Erythroblast (primary cell): ENCODE results near the gene TTLL6.

Experiments
- DNase-seq, 2 experiments: peaks; one replicate each; lab custom pipeline; 2025; lab: John Stamatoyannopoulos, UW
- GATA1 ChIP-seq: IDR thresholded peaks from 2 replicates; pipeline ENCODE4 v1.6.1; 2011; ENCODE audit warnings: low read depth, mild to moderate bottlenecking, control low read depth, low read length, moderate library complexity
- POLR2A ChIP-seq: IDR thresholded peaks from 2 replicates; pipeline ENCODE4 v1.6.1; 2011; ENCODE audit warnings: mild to moderate bottlenecking, low read length

Gene TTLL6

DNA sequence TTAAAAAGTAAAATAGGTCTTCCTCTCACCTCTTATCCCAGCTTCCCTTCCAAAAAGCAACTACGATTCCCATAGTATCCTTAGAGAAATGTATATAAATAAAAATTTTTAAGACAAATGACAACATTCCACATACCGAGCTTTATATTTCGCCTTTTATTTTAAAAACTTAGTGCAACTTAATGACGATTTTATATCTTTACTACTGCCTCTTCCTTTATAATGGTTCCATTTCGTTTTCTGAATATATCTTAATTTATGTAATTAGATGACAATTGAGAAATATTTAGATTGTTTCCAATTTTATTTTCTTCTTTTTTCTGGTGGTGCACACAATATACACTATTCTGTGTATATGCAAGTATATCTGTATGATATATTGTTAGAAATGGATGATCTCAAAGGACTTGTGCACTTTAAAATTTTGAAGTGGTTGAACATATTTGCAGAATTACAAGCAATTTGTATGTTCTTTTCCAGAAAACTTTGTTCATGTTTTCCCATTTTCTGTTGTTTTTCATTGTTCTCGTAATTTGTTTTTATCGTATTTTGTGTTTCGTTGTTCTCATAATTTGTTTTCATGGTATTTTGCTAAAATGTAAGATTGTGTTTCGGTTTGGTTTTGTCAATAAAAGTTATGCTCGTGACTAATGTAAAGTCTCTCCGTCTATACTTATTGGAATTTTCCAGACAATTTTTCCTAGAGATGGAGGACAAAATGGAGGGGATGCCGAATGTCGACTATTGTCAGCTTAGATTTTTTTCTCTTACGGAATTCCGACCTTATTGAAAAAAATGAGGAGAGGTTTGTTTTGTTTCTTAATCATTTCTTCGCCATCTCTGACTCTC is 68.1 kb downstream of the TTLL6 start:
- DNase-seq: no peak
- TF ChIP-seq POLR2A (no peak), GATA1 (no peak)

DNA sequence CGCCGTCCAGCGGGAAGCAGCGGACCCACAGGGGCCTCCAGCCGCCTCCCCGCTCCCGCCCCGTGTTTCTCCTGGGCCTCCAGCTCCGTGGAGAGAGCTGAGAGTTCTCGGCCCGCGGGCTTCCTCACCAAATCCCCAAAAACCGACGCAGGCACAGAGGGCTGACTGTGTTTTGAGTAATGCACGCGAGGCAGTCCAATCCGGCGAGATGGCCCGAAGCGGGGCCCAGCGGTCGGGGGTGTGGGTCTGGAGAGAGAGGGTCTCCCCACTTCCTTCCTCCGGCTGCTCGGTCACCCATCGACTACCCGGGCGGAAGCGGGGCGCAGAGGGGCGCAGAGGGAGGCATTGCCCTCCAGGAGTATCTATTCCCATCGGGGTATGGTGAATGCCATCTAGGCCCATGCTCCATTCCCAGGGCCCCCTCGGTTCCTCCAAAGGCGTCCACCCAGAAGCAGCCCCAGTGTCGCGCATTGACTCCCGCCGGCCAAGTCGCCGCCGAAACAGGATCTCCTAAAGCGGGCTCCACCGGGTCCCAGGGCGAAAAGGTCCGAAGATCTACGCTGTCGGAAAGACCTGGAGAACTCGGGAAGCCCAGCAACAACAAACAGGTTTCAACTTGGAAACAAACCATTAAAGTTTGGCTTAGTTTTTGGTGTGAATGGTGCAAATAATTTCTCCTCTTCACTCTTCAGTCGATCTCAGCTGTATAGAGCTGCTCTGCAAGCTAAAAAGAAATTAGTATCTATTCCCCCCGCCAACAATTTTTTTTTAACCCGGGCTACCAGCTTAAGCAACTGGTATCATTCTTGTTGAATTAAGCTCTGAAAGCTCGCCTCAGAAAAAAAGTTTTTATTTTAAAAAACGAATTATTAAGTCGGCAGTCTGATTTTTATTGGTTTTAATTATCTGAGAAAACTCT is 69.3 kb downstream of the TTLL6 start:
- no peak for TF ChIP-seq POLR2A
- no peak for TF ChIP-seq GATA1
- DNase-seq: no peak

DNA sequence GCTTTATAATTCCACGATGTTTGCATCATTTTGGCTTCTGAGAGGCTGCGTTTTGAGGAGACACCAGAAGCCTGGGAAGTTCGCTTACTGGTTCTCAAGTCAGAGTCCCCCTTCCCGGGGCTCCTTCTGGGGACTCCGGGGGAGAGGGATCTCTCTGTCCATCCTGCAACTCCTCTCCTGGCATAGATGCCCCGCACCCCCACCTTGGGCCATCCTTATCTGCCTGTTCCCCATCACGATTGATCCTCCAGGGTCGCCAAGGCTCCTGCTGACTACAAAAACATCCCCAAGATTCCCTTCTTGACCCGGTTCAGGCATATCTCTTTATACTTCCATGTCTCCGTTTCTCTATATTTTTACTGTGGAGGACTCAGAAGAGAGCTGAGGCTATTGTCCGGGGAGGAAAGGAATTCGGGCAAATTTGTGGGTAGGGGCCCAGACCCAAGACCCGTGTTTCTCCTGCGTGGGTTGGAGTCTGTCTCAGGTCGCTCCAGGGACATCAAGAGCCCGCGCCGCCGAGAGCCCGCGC is 70.0 kb downstream of the TTLL6 start:
- DNase-seq: no peak
- no peak for TF ChIP-seq POLR2A
- TF ChIP-seq GATA1: no peak

DNA sequence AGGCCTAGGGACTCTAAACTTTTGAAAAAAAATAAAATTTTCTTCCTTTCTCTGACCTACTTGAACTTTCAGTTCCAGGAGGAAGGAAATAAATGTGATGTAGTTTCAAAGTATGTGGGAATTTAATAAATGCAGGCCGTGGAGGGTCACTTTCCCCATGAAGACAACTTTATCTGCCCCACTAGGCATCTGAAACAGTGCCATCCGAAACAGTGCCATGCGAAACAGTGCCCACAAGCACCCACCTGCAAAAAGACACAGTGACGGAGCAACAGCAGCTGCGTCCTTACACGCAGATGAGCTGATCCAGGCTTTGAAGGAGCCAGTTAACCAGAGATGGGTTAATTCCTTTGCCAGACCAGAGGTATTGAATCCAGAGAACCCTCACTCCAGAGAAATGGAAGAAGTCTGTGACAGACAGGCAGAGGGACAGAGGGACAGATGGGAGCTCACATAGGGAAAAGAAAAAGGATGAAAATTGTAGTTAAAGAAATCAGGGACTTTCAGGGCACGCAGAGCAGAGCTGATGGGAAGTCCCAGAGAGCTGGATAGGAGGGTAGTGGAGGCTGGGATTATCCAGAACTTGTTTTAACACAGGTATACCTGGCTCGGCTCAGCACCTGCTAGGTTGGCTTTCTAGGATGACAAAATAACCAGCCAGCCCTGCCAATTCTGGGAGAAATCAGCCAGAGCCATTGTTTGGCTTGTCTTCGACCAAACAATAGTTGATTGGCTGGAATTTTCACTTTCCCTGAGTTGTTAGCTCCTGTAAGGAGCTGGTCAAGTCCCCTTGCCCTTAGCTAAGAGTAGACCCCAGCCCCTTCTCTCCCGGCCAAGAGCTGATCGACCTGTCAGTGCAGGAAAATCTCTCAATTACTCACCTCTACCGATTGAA is 71.4 kb downstream of the TTLL6 start:
- DNase-seq: no peak
- TF ChIP-seq POLR2A: no peak
- no peak for TF ChIP-seq GATA1

DNA sequence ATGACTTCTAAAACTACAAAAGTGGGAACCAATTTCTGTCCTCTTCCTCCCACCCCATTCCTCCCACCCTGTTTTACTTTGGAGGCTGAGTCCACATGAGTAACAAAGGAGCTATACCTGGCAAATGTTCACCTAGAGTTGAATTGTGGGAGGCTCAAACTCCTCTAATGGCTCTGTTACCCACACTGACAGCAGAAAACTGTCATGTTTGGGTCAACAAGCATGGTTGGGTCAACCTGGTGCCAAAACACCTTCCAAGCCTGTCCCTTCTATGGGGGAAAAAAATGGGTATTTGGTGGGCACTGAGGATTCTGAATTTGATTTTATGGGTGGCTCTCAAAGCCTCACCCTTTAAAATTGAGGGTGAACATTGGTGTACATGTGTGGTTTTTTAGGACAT is 76.5 kb downstream of the TTLL6 start:
- no peak for TF ChIP-seq POLR2A
- TF ChIP-seq GATA1: no peak
- DNase-seq: no peak

DNA sequence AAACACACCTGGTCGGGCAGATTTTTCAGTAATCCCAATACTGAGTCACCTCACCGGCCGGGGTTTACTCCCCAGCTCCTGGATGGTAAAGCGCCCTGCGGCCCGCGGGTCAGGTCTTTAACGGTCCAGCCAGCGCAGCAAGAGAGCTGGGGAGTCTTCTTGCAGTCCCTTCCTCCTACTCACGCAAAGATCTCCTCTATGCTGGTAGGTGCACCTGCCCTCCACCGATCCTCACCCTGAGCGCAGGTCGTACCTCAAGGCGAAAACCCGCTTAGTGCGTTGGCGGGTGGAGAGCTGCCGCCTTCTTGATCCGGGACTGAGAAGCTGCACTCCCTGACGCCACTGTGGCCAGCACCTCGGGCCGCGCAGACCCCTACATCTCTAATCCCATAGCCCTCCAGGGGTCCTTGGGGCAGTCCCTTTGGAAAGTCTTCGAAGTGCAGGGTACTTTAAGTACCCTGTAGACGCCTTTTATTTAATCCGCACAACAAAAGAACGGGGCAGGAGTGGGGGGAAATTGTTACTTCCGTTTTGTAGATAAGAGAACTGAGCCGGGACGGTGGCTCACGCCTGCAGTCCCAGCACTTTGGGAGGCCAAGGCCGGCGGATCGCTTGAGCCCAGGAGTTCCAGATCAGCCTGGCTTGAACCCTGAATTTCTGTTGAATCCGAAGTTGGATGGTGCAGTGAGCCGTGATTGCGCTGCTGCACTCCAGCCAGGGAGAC is 78.1 kb downstream of the TTLL6 start:
- TF ChIP-seq POLR2A (no peak), GATA1 (no peak)
- DNase-seq: no peak

DNA sequence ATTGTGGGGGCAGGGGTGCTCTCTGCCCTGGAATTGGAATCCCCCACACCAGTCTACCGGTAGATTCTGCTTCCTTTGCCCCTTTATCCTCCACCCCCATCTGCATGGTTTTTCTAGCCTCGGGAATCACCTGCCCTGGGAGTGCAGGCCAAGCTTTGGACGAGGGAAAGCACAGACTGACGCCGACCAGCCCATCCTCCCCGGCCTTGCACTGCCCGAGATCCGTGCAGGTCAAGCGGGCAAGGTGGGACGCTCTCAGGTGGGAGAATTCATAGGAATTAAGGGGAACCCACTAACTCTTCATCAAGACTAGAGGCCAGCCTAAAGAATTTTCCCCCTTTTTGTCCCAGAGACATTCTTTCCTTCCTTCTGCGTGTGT is 78.6 kb downstream of the TTLL6 start:
- no peak for DNase-seq
- no peak for TF ChIP-seq POLR2A
- no peak for TF ChIP-seq GATA1

DNA sequence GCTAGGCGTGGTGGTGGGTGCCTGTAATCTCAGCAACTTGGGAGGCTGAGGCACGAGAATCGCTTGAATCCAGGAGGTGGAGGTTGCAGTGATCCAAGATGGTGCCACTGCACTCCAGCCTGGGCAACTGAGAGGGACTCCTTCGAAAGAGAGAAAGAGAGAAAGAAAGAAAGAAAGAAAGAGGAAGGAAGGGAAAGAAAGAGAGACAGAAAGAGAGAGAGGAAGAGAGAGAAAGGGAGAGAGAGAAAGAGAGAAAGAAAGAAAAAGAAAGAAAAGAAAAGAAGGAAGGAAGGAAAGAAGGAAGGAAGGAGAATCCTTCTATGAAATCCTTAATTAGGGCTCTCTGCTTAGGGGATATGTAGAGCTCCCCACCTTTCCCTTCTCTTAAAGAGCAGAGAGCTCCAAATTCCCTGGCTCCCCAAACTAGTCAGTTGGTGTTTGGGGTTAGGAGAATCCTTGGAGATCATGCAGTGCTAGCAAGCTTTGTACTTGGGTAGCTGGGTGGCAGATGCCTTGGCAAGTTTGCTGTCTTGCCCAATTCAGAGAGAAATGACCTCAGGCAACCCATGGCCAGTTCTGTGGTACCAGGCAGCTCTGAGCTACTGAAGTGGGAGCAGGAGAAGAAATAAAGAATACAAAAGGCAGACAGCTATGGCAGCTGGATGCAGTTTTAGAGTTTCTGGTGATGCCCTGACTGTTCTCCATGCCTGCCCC is 79.5 kb downstream of the TTLL6 start:
- no peak for DNase-seq
- no peak for TF ChIP-seq GATA1
- no peak for TF ChIP-seq POLR2A

DNA sequence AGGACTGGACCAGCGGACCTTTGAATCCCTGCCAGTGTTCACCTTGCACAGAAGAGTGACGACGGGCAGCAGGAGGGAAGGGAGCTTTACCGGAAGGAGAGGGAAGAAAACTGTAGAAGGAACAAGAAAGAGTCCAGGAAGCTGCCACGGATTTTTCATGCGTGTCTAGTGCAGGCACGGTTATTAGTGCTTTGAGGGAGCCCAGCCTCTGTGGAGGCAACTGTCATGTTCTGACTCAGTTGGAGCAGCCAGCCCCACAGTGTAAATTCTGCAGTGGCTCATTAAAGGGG is 82.0 kb downstream of the TTLL6 start:
- DNase-seq: no peak
- TF ChIP-seq GATA1: no peak
- no peak for TF ChIP-seq POLR2A

DNA sequence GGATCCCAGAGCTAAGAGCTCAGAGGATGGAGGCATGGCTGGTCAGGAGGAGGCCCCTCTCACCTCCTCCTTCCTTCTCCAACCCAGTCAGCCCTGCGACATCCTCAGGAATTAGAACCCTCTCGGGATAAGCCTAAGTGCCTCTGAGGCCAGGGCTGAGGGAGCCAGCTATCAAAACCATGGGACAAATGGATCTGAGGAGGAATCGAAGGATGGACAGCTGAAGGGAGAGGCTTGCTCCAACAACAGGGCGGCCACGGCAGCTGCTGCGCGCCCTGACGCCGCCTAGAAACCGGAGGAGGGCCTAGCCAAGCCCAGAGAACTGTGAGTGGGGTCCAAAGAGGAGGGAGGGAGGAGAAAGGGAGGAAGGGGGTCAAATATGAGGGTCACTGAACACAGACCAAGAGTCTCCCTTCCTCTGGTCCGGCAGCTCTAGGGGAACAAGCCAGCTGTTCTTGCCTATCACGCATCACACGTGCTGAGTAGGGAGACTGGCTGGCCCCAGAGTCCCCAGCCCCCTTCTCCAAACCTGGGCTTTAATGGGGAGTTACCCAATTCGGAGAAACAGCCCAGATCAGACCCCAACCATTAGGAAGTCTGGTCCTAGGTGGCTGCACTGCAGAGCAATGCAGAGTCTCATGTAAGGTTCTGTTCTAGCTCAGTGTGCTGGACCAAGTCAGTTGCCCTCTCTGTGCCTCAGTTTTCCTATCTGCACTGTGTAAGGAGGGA is 82.5 kb downstream of the TTLL6 start:
- TF ChIP-seq POLR2A (no peak), GATA1 (no peak)
- DNase-seq: no peak

DNA sequence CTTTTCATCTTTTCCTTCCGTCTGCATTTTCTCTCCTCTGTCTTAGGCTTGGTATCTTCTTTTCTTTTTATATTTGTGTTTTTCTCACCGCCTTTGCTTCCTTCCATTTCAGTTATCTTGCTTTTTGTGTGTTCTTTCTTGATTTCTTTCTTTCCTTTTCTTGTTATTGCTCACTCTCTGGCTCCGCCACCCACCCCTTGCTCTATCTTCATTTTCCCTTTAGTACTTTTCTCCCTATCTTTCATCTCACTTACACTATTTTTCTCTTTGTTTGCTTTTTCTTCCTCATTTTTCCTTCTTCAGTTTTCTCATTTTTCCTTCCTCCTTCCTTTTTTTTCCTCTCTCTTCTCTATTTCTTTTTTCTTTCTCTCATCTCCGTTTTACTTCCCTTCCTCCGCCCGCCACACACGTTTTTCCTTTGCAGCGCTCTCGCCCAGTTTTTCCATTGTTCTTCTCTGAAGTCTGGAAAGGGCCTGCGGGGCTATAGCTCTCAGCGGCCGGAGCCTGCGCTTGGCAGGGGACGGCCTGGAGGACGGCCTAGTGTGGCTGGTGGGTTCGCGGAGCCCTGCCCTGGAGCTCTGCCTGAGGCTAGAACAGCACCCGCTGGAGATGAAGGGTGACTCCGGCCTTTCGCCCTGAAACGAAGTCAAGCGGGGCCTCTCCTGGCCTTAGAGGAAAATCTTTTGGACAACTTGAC is 83.2 kb downstream of the TTLL6 start:
- no peak for DNase-seq
- TF ChIP-seq POLR2A: no peak
- TF ChIP-seq GATA1: no peak
